Measurements from ENCODE around the gene NDUFB8.
"Not testable (repeated sequence)": the region's sequence is repeated elsewhere in the genome, so short reads cannot be mapped to it uniquely, and the experiment has no call there.

Gene NDUFB8

DNA sequence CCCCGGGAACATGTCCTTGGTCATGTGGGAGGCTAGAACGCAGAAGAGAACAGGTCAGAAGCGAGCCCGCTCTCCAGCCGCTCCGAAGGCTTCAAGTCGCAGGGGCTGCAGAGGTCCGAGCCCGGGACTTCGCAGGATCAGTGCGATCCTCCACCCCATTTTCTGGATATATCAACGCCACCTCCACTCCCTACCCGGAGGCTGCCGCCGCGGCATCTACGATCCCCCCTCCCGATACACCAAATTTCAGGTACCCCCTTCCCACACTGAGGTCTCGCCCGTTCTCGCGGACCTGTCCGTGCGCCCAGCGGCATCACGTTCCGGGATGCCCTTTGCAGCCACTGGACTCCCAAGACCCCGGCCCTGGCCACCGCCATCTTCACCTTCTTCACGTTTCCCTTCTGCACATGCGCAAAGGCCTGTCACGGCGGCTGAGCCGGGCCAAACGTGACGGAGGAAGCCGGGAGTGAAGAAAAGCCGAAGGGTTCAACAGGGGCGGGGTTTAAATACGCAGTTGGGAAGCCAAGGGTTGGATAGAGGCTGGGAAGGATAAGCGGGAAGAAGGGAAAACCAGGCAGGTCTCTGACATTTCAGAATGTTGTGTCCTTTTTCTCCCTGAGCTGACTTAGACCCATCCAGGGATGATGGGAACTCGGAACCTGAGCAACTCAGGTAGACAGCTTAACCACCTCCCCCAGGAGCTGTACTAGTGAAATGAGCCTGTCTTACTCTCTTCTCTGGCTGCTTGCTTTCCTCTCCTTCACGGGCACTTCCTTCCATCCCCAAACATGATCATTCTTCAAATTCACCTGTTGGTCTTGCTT is at the start of gene NDUFB8:
TSS of gene NDUFB8 (minus strand) at position 397 of the 824 bp plus-strand sequence. CDS start at position 377, 20 bp downstream.
- DNase-seq (ENCODE audit: extremely low read depth in 1 of 2, low read depth in 1 of 2), result peak; percentile 60 to 82

DNA sequence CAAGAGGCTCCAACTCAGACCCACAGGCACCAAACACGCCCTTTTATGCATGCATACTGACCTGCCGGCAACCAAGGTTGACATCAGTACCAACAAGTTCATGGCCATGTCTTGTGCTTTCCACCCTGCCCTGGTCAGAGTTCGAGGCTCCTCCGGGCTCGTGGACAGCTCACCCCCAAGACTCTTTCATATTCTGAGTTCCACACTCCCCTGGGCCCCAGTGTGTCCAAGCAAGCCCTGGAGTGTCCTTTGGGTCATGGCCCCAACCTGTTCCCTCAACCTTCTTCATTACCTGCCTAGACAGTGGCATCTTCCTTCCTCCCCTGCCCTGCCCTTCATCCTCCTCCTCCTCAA is 46.6 kb upstream of the NDUFB8 start:
- no peak for DNase-seq (ENCODE audit: extremely low read depth in 1 of 2, low read depth in 1 of 2)

DNA sequence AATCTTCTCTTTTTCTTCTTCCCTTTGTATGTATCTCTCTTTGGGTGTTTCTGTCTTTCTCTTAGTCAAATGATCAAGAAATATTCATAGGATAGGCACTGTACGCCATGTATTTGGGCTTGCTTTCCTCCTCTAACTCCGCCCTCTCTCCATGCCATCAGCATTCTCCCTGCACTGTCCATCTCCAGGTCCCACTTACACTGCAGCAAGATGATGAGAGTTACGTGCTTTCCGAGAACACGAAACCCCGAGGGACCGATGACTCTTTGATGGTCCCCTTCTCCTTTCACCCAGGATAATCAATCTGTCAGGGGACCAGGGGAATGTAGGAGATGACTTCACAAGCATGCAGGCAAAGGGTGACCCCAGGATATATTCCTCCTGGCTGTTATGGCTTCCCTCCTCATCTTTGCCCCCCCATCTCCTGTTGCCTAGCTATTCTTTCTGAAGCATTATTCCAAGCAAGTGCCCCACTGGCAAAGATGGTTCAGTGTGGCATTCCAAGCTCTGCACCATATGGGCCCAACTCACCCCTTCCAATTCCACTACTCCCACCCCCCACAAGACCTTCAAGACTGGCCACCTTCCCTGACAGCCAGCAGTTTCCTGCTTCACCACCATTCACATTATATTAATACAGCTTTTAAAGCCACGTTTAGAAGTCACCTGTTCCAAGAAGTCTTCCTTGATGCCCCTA is 46.1 kb upstream of the NDUFB8 start:
- no peak for DNase-seq (ENCODE audit: extremely low read depth in 1 of 2, low read depth in 1 of 2)

DNA sequence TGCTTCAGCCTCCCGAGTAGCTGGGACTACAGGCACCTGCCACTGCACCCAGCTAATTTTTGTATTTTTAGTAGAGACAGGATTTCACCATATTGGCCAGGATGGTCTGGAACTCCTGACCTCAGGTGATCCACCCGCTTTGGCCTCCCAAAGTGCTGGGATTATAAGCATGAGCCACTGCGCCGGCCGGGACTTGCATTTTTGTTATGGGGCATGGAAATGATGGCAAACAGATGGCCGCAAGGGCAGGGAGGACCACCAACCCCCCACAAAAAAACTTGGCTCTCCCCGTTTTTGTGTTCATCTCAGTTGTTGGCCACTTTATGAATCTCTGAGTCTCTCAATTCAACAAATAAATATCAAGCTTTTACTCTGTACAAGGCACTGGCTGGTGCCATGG is 45.5 kb upstream of the NDUFB8 start:
- DNase-seq (ENCODE audit: extremely low read depth in 1 of 2, low read depth in 1 of 2), result not testable (repeated sequence)

DNA sequence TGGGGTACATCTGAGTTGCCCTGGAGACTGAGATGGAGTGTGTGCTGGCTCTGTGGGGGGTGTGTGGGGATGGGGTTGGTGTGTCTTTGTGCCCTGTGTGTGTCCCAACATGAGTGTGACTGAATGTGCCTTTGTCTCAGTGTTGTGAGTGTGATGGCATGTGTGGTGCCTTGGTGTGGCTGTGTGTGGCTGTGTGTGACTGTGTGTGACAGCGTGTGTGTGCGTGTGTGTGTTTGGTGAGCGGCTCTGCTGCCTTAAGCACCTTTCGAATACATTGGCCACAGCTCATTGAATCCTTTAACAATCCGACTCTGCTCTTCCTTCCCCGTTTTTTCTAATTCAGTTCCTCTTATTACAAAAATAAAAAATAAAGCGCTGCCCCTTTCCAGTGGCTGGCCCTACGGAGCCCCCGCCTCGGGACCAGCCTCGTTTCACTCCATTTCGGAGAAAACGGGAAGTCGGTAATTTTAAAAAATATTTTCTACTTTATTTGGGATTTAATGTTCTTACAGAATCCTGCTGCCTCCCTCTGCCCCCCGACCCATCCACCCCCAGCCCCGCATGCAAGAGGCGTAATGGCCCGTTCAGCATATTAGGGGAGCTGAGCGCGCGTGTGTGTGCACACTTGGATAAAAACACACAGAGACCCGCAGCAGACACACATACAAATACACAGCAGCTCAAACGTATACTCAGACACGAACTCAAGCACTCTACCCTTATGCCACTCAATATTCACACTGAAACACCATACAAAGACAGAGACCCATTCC is 41.6 kb upstream of the NDUFB8 start:
- DNase-seq (ENCODE audit: extremely low read depth in 1 of 2, low read depth in 1 of 2), result no peak

DNA sequence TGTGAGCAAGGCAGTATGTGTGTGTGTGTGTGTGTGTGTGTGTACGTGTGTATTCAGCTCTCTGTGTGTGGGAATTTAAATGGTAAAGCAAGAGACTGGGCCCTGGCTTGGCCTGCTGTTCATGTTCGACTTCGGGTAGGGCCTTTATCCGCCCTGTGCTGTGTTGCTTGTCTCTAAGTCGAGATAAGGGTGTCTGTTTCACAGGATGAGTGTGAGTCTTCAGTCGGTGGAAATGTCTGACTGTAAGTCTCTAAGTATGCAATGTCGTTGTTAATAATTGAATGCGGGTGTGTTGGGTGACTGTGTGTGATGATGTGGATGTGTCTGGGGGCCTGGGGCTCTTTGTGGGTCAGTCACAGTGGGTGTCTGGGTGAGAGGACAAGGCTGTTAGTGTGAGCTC is 40.8 kb upstream of the NDUFB8 start:
- no peak for DNase-seq (ENCODE audit: extremely low read depth in 1 of 2, low read depth in 1 of 2)

DNA sequence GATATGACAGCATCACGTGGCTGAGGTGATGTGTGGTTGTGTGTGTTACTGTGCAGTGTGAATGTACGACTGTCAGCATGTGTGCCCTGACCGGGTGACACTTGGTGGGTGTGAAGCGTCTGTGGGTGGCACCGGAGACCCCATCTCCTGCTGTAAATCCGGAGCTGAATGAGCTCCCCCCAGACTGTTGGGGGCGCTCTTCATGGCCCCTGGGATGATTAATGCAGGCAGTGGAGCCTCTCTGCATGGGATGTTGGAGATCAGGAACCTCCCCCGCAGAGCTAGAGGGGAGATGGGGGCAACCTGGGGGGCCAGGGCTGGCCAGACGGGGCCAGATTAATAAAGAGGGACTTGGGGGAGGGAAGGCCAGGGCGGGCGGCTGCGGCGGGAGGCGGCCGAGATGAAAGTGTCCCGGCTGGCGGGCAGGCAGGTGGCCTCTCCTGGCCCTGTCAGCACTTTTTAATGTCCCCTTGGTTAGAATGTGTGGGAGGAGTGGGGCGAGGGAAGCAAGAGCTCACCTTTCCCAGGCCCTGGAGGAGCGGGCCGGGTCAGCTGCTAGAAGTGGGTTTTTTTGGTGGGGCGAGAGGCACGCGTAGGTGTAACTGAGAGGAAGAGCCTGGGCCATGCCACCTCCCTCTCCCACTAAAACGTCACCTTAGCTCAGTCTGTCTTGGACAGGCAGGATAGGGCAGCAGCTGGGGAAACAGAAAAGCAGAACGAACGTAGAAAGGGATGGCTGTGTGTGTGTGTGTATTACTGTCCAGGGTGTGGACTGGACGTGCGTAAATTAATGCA is 40.2 kb upstream of the NDUFB8 start:
- peak in 1 of 2 donors; percentile 13 for DNase-seq (ENCODE audit: extremely low read depth in 1 of 2, low read depth in 1 of 2)

DNA sequence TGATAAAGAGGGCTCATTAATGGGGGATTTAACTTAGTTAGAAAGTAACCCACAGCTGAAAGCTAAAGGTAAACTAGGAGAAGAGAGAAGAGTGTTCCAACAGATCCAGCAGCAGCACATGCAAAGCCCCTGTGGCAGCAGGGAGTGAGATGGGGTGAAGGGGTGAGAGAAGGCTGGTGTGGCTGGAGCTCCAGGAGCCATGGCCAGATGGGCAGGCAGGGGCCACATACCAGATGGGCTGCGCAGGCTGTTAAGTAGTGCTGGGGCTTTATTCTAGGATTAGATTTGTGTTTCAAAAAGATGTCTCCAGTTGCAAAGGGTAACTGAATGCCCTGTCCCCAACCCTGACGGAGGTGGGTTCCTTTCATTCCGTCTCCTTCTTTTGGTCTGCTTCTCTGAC is 39.2 kb upstream of the NDUFB8 start:
- DNase-seq (ENCODE audit: extremely low read depth in 1 of 2, low read depth in 1 of 2), result no peak

DNA sequence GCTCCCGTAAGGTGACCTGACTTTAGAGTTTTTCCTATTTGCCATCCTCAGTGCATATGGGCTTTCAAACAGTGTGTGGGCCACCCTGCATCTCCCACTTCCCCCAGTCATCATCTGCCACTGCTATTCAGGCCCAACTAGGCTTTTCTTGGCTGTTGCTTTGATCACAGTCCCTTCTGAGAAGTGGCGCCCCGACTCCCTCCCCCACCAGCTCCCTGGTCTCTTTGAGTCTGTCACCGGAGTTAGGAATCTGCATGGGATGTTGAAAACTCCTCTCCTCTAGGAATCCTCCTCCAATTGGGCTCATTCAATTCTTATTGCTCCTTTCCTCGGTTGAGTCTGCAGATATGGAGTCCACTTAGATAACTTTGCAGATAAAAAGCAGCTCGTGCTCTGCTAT is 38.2 kb upstream of the NDUFB8 start:
- no peak for DNase-seq (ENCODE audit: extremely low read depth in 1 of 2, low read depth in 1 of 2)

DNA sequence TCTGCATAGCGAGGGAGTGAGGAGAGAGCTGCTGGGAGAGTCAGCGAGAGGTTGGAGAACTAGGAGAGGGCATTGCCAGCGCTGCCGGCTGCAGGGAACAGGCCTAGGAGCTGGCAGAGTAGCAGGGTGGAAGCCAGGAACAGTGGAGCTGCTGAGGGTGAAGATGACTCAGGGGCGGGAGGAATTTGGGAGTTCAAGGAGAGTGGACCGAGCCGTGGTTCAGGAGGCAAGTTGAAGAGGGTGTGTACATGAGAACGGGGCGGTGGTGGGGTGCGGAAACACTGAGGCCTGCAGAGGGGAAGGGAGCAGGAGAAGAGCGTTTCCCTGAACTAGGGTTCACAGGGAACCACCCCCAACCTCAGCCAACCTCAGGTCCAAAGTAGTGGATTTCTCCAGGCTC is 37.6 kb upstream of the NDUFB8 start:
- no peak for DNase-seq (ENCODE audit: extremely low read depth in 1 of 2, low read depth in 1 of 2)

DNA sequence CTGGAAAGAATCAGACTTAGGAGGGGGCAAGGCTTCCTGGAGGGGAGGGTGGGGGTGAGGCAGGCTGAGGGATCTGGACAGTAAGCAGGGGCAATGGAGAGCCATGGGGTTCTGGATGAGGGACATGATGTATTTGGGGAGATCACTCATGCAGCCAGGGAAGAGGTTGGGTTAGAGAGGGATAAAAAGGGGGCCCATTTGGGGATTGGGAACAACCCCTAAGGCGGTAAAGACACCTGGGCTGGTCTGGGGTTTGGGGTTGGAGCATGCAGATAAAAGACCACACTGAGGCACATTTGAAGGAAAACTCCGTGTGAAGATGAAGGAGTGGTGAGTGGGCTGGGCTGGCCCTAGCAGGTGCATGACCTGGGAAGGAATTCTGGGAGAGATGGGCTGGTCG is 36.9 kb upstream of the NDUFB8 start:
- no peak for DNase-seq (ENCODE audit: extremely low read depth in 1 of 2, low read depth in 1 of 2)

DNA sequence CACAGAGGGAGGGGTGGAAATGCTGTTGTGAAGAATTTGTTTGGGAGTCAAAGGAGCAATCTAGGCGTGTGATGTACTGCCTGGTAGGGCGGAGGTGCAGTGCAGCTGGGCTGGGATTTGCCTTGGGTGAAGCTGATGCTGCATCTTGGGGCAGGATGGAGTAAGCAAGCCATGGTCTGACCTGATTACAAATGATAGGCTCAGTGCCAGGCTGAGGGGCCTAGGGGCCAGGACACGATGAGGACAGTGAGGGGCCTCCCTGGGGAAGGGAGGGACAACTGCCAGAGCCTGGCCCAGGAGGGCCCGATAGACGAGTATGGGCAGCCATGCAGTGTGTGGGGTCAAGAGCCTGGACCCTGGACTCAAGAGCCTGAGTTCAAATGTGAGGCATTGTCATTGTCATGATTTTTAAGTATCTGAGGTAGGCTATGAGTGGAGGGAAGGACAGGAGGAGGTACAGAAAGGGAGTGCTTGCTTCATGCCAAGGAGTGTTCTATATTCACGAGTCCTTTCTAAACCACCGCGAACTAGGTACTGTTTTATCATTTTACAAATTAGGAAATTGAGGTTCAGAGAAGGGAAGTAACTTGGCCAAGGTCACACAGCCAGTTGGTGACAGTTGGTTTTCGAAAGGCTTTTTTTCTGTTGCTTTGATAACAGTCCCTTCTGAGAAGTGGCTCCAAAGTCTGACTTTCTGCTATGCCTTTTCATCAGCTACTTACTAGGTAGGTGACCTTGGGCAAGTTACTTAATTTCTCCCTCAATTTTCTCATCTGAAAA is 35.7 kb upstream of the NDUFB8 start:
- DNase-seq (ENCODE audit: extremely low read depth in 1 of 2, low read depth in 1 of 2), result no peak

DNA sequence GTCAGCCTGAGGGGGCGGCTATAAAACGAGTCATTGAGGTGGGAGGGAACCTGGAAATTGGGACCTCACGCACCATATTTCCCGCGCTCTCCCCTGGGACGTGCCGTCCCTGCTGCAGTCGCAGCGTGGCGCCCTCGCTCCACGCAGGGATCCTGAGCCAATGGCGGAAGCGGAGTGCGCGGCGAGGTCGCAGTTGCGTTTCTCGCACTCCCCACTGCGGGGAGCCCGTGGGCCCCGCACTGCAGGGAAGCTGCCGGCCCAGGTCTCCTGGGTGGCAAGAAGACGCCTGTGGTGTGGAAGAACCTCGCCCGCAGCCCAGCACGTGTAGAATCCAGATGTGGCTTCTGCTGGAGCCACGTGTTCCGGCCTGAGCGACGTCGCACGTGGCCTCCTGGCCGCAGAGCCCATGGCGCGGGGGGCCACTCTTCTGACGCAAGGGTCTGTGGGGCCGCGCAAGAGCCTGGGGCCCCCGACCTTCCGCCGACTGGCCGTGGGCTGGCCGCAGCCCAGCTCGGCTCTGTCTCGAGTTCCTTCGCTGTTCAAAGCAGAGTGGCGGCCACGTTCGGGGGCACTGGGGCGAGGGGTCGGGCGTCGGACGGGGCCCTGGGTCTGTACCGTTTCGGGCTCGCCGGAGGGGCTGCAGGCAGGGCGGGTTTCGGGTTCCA is 32.5 kb upstream of the NDUFB8 start:
- peak; percentile 48 to 53 for DNase-seq (ENCODE audit: extremely low read depth in 1 of 2, low read depth in 1 of 2)

DNA sequence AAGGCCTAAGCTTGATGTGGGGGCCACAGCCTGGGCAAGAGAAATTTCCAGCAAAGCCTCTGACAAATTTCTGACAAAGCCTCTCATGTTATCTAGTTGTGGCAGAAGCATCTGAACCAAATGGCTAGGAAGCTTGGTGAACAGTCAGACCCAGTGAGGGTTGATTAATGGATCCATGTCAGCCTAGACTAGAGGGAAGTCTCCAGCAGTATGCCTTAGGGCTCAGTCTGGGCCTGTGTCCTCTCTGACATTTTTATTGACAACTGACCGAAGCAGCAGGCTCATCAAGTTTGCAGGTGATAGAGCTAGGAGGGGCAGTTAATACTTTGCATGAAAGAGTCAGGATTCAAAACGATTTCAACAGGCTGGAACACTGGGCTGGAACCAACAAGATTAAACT is 31.3 kb upstream of the NDUFB8 start:
- no peak for DNase-seq (ENCODE audit: extremely low read depth in 1 of 2, low read depth in 1 of 2)

DNA sequence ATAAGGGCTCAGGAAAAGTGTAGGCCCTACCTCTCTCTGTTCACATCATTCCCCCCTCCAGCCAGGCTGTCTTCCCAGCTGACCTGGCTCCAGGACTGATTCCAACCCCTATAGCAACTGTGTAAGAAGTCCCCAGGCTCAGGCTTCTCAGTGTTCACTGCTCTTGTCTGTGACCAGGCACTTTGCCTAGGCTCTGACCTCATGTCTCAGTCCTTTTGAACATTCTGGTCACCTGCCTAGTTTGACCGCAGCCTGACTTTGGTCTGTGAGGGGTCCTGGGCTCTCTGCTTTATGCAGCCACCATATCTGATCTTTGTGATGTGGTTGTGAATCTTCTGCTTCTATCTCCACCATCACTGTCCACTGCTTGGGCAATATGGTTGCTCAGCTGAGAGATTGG is 30.6 kb upstream of the NDUFB8 start:
- no peak for DNase-seq (ENCODE audit: extremely low read depth in 1 of 2, low read depth in 1 of 2)

DNA sequence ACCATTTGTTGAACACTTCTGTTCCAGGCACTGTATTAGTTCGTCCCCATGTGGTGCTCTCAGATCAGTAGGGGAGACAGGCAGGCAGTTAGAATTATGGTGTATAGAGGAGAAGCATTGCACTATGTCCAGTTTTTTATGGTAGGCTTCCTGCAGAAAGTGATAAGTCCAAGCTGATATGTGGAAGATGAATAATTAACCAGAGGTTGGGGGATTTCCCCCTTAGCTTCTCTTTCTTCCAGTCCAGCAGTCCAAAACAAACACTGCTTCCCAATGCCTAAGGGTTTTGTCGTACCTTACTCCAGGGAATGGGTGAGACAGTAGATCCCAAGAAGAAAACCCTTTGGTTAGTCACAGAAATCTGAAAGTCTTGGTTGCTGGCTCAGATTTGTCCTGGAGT is 25.2 kb upstream of the NDUFB8 start:
- DNase-seq (ENCODE audit: extremely low read depth in 1 of 2, low read depth in 1 of 2), result no peak

DNA sequence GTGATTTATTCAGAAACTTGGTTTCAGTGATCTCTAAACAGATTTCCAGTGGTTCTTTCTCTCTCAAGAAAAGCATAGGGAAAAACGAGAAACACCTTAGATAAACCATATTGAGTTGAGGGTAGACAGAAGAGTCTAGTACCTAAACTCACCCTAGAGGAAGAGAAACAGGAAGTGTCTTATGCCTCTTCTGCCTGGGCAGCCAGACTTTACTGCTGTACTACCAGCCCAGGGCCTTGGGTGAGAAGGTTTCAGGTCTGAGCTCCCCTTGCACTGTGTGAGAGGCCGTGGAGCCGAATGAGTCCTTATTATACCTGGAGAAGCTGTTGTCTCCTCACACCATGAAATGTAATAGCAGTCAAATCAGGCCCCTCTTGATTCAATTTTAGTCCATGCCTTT is 24.3 kb upstream of the NDUFB8 start:
- no peak for DNase-seq (ENCODE audit: extremely low read depth in 1 of 2, low read depth in 1 of 2)

DNA sequence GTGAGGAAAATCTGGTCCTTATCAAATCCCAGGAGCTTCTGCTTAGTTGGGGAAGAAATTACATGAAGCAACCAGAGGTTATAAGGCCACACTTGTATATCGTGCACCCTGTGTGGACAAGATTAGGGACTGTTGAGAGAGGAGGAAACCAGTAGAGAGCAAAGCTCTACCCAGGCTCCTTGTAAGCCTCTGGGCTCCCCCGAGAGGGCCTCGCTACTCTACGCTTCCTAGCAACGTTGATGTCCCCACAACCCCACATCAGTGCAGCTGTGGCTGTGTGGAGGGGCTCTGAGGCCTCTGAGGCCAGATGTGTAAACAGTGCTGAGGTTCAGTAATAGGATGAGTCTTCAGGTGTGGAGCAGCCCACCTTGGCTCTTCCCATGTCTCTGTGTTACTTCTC is 22.1 kb upstream of the NDUFB8 start:
- no peak for DNase-seq (ENCODE audit: extremely low read depth in 1 of 2, low read depth in 1 of 2)

DNA sequence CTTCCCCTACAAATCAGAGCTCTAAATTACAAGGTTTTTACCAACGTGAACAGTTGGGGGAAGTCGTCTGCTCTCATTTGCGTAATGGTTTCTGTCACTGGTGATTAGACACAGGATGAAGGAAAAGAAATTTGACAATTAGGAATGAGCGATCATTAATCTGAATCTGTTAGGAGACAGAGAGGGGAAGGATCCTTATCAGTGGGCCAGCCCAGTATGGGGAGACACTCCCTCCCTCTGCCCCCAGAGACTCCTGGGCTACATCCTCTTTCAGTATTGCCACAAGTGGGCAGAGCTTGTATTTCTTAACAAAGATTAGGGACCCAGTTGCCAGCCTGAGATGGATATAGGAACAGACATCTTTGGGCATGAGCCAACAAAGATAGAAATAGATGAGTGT is 21.5 kb upstream of the NDUFB8 start:
- no peak for DNase-seq (ENCODE audit: extremely low read depth in 1 of 2, low read depth in 1 of 2)

DNA sequence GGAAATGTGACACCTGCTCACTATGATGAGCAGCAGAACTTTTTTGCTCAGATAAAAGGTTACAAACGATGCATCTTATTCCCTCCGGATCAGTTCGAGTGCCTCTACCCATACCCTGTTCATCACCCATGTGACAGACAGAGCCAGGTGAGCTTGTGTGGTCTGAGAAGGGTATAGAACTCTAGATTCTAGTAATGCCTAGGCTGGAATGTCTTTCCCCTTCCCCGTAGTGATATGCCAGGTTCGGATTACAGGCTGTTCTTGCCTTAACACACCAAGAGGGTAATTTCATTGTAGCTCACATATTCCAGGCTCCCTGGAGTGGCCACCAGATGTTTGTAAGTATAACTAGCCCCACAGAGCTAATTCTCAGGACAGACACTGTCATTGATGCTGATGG is 15.3 kb upstream of the NDUFB8 start:
- no peak for DNase-seq (ENCODE audit: extremely low read depth in 1 of 2, low read depth in 1 of 2)
